Measurements from ENCODE around the gene KRT78.

The KRT78 gene

DNA sequence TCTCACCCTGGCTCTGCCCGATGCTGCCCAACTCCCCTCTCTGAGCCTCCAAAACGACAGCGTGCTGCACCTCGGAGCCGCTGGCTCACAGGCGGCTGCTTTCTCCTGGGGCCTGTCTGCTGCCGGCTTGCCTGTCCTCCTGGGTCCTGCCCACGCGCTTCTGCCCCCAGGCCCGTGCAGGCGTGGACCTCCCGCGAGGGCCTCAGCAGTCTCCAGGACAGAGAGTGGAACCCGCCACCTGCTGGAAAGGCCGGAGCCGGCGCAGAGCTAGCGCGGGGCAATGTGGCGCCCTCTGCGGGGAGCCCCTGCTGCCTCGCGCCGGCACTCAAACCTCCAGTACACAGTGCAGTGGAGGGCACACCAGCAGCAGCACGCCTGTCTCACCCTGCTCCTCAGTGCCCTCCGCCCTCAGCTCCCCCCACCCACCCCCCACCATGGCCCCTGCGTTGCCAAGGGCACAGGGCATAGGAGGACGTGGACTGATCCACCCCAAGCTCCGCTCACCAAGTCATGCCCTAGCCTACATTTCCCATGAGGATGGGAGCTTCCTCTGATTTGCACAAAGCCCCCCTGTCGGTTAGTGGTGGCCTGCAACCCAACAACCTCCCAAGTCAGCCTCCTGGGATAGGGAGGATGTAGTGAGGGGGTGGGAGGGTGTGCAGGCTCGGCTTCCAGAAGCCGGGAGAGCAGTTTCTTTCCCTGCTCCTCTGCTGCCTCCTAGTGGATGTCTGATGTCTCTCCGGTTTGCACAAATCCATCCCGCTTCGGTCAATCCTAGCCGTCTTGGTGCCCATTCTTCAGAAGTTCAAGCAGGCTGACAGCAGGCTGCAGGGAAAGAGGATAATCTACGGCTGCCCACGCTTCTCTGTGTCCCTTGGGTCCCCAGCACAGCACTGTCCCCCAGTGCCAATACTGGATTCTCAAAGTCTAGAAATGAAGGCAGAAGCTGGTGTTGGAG lies 30.9 kb upstream of the KRT78 start:
- Histone ChIP-seq H3K27me3 (ENCODE audit: control insufficient read depth, insufficient read depth, low read length) (no peaks in the 10 kb centered on the region; the same call in 1 of the 2 replicates), H3K36me3 (ENCODE audit: control insufficient read depth, insufficient read depth, low read length) (no peaks in the 10 kb centered on the region), H3K4me1 (ENCODE audit: control insufficient read depth, insufficient read depth, low read length) (no peaks in the 10 kb centered on the region; the same call in 1 of the 2 replicates), H3K9me3 (ENCODE audit: control insufficient read depth, insufficient read depth, low read length) (no peaks in the 10 kb centered on the region), H3K27ac (ENCODE audit: low read length) (no peak overlapping the region), H3K4me3 (ENCODE audit: low read length) (peak overlapping the region; percentile 18; the same call in 1 of the 2 replicates)
- DNase-seq (ENCODE audit: low read depth, low spot score) = peak; percentile 94
- no CpG with 5 or more reads among the region's 38 CpGs for WGBS (ENCODE audit: insufficient coverage, insufficient read length)

DNA sequence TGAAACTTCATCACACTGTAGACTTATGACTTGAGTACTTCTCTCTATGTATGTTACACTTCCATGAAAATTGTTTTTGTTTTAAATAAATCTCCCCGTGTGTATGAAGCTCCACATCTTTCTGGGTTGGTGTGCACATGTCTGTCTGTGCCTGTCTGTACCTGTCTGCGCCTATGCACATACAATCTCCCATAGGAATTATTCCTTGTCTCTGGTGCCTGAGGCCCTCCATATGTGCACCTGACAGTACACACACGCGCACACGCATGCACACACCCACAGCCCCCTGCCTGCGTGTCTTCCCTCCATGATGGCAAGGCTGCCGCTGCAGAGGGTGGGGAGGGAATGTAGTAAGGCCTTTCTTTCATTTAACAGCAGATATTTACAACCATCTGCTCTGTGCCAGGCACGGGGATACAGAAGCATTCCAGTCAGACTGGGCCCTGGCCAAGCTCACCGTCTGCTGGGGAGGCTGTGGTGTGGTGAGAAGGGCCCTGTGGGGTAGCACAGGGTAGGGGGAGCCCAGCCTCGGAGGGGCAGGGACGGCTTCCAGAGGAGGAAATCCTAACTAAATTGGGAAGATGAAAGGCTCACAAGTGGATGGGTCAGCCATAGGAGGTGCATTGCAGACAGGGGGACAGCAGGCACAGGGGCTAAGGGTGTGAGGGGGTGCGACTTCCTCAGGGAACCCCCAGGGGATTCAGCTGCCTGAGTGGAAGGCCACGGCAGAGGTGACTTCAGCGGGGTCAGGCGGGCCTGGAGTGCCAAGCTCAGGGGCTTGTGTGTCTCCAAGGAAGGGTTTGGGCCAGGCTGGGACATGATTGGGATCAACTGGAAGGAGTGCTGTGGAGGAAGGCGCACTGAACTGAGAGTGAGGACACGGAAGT lies 30.0 kb upstream of the KRT78 start:
- Histone ChIP-seq H3K4me1 (ENCODE audit: control insufficient read depth, insufficient read depth, low read length) (no peaks in the 10 kb centered on the region; the same call in 1 of the 2 replicates), H3K36me3 (ENCODE audit: control insufficient read depth, insufficient read depth, low read length) (no peaks in the 10 kb centered on the region), H3K27me3 (ENCODE audit: control insufficient read depth, insufficient read depth, low read length) (no peaks in the 10 kb centered on the region), H3K4me3 (ENCODE audit: low read length) (no peak overlapping the region; the same call in 1 of the 2 replicates), H3K27ac (ENCODE audit: low read length) (no peak overlapping the region), H3K9me3 (ENCODE audit: control insufficient read depth, insufficient read depth, low read length) (no peaks in the 10 kb centered on the region)
- WGBS (ENCODE audit: insufficient coverage, insufficient read length) = no CpG with 5 or more reads among the region's 17 CpGs
- no peak for DNase-seq (ENCODE audit: low read depth, low spot score)

DNA sequence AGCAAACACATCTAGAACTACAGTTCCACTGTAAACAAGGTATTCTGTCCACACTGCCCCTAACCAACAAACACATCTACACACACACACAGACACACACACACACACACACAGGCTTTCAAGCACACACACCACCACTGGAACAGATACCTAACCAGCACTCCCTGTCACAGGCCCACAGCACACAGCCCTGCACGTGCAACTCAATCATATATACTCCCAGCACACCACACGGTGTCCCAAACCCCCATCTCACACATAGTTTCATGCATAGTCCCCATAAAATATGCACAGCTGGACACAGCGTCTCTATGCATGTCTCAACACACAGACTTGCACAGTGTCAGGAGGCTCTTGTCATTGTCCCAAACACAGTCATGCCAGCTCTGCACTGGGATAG lies 28.4 kb upstream of the KRT78 start:
- Histone ChIP-seq H3K4me1 (ENCODE audit: control insufficient read depth, insufficient read depth, low read length) (no peaks in the 10 kb centered on the region; the same call in 1 of the 2 replicates), H3K27ac (ENCODE audit: low read length) (no peak overlapping the region), H3K4me3 (ENCODE audit: low read length) (no peak overlapping the region), H3K9me3 (ENCODE audit: control insufficient read depth, insufficient read depth, low read length) (no peaks in the 10 kb centered on the region), H3K27me3 (ENCODE audit: control insufficient read depth, insufficient read depth, low read length) (no peaks in the 10 kb centered on the region; the same call in 1 of the 2 replicates), H3K36me3 (ENCODE audit: control insufficient read depth, insufficient read depth, low read length) (no peaks in the 10 kb centered on the region)
- no CpG with 5 or more reads among the region's 3 CpGs for WGBS (ENCODE audit: insufficient coverage, insufficient read length)
- no peak for DNase-seq (ENCODE audit: low read depth, low spot score)

DNA sequence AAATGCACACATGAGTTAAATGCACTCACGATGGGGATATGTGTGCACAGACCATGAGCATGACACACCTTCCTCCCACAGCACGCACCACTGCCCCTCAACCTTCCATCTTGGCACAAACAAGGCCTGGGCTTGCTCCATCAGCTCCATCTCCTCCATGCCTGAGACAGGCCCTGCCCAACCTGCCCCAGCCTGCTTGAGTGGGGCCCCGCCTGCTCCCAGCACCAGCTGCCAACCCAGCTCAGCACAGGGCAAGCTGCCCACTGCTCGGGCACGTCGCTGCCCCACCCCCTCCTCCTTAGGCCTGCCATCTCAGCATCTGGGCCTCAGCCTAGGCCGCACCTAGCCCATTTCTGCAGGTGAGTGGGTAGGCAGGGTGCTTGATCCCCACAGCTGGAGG lies 27.6 kb upstream of the KRT78 start:
- no peak overlapping the region for H3K27ac ChIP-seq (ENCODE audit: low read length)
- no peaks in the 10 kb centered on the region; the same call in 1 of the 2 replicates for H3K27me3 ChIP-seq (ENCODE audit: control insufficient read depth, insufficient read depth, low read length)
- no peak overlapping the region for H3K4me3 ChIP-seq (ENCODE audit: low read length)
- no peaks in the 10 kb centered on the region for H3K36me3 ChIP-seq (ENCODE audit: control insufficient read depth, insufficient read depth, low read length)
- H3K4me1 ChIP-seq (ENCODE audit: control insufficient read depth, insufficient read depth, low read length) = no peaks in the 10 kb centered on the region; the same call in 1 of the 2 replicates
- DNase-seq (ENCODE audit: low read depth, low spot score) = no peak
- no peaks in the 10 kb centered on the region for H3K9me3 ChIP-seq (ENCODE audit: control insufficient read depth, insufficient read depth, low read length)
- WGBS (ENCODE audit: insufficient coverage, insufficient read length) = no CpG with 5 or more reads among the region's 7 CpGs

DNA sequence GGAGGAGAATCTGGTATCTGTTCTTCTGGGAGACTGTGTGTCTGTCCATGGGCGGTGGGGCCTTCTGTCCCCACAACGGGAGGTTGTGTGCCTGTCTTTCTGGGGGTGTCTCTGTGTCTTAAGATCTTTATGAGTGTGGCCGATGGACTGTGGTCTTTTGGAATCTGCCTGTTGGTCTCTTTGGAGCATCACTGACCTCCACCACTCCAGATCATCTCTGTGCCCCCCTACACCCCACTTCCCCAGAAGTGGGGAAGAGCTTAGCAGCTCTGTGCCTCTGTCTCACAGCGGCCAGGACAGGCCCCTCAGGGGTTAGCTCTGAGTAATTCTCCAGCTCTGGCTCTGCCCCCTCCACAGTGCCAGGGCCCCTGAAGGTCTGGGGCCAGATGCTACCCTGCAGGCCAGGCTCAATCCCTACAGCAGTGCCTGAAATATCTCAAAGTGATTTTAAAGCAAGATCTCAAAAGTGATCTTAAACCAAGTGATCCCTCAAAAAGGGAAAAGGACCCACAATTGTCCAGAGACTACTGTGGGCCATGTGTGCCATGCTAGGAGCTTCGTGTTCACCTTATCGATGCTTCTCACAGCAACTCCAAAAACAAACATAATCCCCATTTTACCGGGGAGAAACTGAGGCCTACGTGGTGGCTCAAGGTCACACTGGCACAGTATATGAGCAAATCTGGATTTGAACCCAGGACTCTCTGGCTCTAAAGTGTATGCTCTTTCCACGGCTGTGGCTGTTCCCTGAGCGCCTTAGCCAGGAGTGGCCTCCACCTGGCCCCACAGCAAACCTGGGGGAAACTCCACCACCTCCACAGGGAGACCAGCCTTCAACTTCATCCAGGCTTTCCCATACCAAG lies 26.0 kb upstream of the KRT78 start:
- Histone ChIP-seq H3K4me1 (ENCODE audit: control insufficient read depth, insufficient read depth, low read length) (no peaks in the 10 kb centered on the region; the same call in 1 of the 2 replicates), H3K27me3 (ENCODE audit: control insufficient read depth, insufficient read depth, low read length) (no peaks in the 10 kb centered on the region; the same call in 1 of the 2 replicates), H3K36me3 (ENCODE audit: control insufficient read depth, insufficient read depth, low read length) (no peaks in the 10 kb centered on the region), H3K9me3 (ENCODE audit: control insufficient read depth, insufficient read depth, low read length) (no peaks in the 10 kb centered on the region), H3K27ac (ENCODE audit: low read length) (no peak overlapping the region), H3K4me3 (ENCODE audit: low read length) (peak overlapping the region; percentile 36; the same call in 1 of the 2 replicates)
- DNase-seq (ENCODE audit: low read depth, low spot score) = no peak
- WGBS (ENCODE audit: insufficient coverage, insufficient read length) = no CpG with 5 or more reads among the region's 10 CpGs

DNA sequence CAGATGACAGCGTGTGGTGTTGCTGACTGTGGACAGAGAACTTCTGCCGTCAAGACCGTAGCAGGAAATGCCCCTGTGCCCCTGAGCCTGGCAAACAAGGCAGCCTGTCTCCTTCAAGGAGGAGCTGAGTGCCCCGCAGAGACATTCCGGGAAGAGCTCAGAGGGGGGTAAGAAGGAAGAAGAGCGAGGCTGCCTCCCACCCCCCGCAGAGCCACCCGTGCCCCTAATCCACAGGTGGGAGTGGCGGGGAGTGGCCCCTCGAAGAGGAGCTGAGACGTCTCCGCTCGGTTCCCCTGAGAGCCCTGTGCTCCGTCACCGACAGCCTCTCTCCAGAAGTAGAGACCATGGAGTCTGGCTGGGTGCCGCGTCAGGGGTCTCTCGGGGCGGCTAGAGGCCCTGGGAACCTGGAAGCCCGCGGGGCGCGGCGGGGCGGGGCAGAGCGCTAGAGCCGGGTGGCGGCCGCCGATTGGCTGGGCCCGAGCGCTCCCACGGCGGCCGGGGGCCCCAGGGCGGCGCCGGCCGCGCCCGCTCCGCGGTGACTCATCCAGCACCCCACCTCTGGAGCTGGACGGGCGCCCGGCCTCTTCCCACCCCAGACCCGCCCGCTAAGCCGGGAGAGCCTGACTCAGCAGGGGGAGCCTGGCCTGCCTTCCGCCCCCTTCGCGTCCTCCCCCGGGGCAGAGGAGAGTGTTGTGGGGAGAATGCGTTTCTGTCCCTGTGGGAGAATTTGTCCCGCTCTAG lies 25.2 kb upstream of the KRT78 start:
- H3K36me3 ChIP-seq (ENCODE audit: control insufficient read depth, insufficient read depth, low read length) = no peaks in the 10 kb centered on the region
- H3K27ac ChIP-seq (ENCODE audit: low read length) = no peak overlapping the region
- H3K9me3 ChIP-seq (ENCODE audit: control insufficient read depth, insufficient read depth, low read length) = no peaks in the 10 kb centered on the region
- no CpG with 5 or more reads among the region's 55 CpGs for WGBS (ENCODE audit: insufficient coverage, insufficient read length)
- H3K4me1 ChIP-seq (ENCODE audit: control insufficient read depth, insufficient read depth, low read length) = no peaks in the 10 kb centered on the region; the same call in 1 of the 2 replicates
- H3K27me3 ChIP-seq (ENCODE audit: control insufficient read depth, insufficient read depth, low read length) = no peaks in the 10 kb centered on the region; the same call in 1 of the 2 replicates
- H3K4me3 ChIP-seq (ENCODE audit: low read length) = peak overlapping the region; percentile 36; the same call in 1 of the 2 replicates
- no peak for DNase-seq (ENCODE audit: low read depth, low spot score)

DNA sequence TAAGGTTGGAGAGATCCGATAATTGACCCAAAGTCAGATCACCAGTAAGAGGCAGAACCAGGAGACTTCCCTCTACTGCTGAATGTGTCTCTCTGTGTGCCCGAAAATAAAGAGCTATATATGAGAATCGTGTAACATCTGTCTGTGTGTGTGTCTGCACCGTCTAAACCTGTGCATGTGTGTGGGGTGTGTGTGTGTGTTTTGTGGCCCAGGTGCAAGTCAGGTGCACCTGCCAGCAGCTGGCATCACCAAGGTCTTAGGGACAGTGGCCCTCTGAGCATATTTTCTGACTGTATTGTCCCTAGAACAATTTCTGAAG lies 24.7 kb upstream of the KRT78 start:
- H3K36me3 ChIP-seq (ENCODE audit: control insufficient read depth, insufficient read depth, low read length) = no peaks in the 10 kb centered on the region
- no peak overlapping the region for H3K4me3 ChIP-seq (ENCODE audit: low read length)
- no peaks in the 10 kb centered on the region for H3K9me3 ChIP-seq (ENCODE audit: control insufficient read depth, insufficient read depth, low read length)
- no peaks in the 10 kb centered on the region for H3K4me1 ChIP-seq (ENCODE audit: control insufficient read depth, insufficient read depth, low read length)
- H3K27me3 ChIP-seq (ENCODE audit: control insufficient read depth, insufficient read depth, low read length) = no peaks in the 10 kb centered on the region; the same call in 1 of the 2 replicates
- DNase-seq (ENCODE audit: low read depth, low spot score) = no peak
- no peak overlapping the region for H3K27ac ChIP-seq (ENCODE audit: low read length)
- no CpG with 5 or more reads among the region's 4 CpGs for WGBS (ENCODE audit: insufficient coverage, insufficient read length)

DNA sequence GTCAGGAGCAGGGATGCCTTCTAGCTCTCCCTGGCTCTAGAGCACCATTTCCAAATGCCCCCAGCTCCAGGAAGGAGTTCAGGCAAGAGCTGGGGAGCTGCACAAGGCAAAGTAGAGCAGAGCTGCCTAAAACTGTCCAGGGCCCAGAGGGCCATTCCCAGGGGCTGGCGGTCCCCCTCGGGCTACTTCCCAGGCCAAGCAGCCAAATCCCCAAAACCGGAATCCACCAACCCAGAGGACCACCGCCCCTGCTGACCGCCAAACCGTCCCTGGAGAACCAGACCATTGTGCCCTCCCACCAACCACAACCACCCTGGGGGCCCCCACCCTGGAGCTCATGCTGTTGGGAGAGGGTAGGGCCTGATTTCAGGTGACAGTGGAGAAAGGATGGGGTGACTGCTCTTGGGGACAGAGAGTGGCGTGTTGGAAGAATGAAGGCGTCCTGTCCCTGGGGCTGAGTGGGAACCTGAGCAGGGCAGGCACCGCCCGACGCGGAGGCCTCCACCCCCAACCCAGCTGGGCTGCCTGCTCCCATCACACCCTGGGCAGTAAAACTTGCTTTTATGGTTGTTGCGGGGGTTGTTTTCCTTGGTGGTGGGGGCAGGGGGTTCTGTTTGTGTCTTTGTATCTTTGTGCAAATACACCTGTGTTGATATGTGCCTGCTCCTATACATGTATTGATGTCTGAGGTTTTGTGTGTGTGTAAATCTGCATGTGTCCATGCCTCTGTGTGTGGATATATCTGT lies 24.0 kb upstream of the KRT78 start:
- no peak overlapping the region for H3K27ac ChIP-seq (ENCODE audit: low read length)
- no CpG with 5 or more reads among the region's 13 CpGs for WGBS (ENCODE audit: insufficient coverage, insufficient read length)

More for the DNA sequence above, 24.0 kb upstream of the KRT78 start:
- no peaks in the 10 kb centered on the region; the same call in 1 of the 2 replicates for H3K27me3 ChIP-seq (ENCODE audit: control insufficient read depth, insufficient read depth, low read length)
- no peaks in the 10 kb centered on the region for H3K9me3 ChIP-seq (ENCODE audit: control insufficient read depth, insufficient read depth, low read length)
- no peaks in the 10 kb centered on the region for H3K36me3 ChIP-seq (ENCODE audit: control insufficient read depth, insufficient read depth, low read length)
- no peak for DNase-seq (ENCODE audit: low read depth, low spot score)
- H3K4me1 ChIP-seq (ENCODE audit: control insufficient read depth, insufficient read depth, low read length) = peaks cover under 1% of the 10 kb centered on the region; the same call in 1 of the 2 replicates
- no peak overlapping the region for H3K4me3 ChIP-seq (ENCODE audit: low read length)
